ENCODE measurements around the gene FBXO44.

Gene FBXO44

DNA sequence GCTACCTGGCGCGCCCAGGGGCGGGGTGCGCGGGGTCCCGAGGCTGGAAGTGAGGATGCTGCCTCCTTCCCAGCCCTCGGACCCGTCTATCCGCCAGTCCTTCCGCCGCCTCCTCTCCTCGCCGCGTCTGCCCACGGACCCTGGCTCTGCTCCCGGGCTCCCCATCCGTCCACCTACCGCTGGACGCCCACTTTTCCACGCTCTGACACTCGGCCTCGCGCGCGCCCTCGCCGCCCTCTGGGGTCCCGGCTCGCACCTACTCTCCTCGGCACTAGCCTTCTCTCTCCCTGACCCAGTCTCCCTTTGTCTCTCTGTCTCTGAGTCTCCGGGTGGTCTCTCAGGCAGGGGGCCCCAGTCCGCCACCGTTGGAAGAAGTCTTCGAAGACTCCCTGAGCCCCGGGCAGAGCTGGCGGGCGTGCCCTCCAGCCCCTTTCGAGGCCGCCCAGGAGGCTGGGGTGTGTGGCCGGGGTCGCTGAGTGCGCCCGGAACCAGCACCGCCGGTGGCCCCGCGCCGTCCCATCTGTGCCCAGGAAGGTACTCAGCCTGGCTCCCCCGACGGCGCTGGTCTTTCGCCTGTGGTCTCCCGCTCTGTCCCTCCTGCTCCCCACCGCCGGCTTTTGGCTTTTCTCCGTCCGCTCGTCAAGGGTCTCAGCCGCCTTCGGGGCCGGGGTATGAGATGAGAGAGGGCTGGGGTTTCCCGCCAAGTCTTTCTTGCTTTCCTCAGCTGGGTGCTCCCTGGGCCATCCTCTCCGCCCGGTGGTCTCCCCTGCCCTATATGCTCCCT lies 37.4 kb downstream of the FBXO44 start:
- no peak for TF ChIP-seq ZNF70 (CRISPR knock-in tag; IDR thresholded peaks at IDR 0.05)
- no peak for TF ChIP-seq ZFP3 (CRISPR knock-in tag; IDR thresholded peaks at IDR 0.05)
- TF ChIP-seq GLIS3 (CRISPR knock-in tag; IDR thresholded peaks at IDR 0.05): no peak
- no peak for TF ChIP-seq TOX (CRISPR knock-in tag; IDR thresholded peaks at IDR 0.05; ENCODE audit: borderline replicate concordance)
- TF ChIP-seq ARNTL (CRISPR knock-in tag; IDR thresholded peaks at IDR 0.05; ENCODE audit: borderline replicate concordance, low read depth): no peak
- no peak for TF ChIP-seq ZFP30 (CRISPR knock-in tag; IDR thresholded peaks at IDR 0.05)
- TF ChIP-seq OSR1 (CRISPR knock-in tag; IDR thresholded peaks at IDR 0.05): no peak
- no peak for TF ChIP-seq CREB5 (CRISPR knock-in tag; IDR thresholded peaks at IDR 0.05; ENCODE audit: low read depth)
- no peak for TF ChIP-seq PPARA (CRISPR knock-in tag; IDR thresholded peaks at IDR 0.05; ENCODE audit: borderline replicate concordance)
- TF ChIP-seq ESRRG (CRISPR knock-in tag; IDR thresholded peaks at IDR 0.05): no peak
- no peak for ATAC-seq

DNA sequence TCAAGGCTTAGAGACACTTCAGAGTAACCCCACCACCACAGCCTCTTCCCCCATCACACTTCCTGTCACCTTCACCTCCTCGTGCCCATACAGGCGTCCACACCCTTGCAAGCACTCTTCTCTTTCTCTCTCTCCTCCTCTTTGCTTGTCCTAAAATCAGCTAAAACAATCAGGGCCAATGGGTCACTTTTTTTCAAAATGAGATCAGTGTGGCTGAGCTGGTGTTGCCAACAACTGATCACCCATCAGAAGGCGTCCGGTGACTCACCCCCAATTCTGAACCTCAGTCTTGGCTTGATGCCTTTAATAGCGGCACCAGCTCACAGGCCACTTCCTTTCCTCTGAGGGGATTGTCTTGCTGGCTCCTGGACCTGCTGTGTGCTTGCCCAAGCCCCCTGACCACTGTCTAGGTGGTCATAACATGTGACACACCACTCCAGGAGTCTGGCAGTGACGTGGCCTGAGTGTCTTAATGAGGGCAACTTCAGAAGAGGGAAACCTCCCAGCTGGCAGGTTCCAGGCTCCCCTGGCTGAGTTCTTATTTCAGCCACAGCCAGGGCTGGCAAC lies 38.4 kb downstream of the FBXO44 start:
- peak; percentile 82 for ATAC-seq
- TF ChIP-seq ZC3H10 (CRISPR knock-in tag; IDR thresholded peaks at IDR 0.05): no peak
- no peak for TF ChIP-seq CREB5 (CRISPR knock-in tag; IDR thresholded peaks at IDR 0.05; ENCODE audit: low read depth)
- no peak for TF ChIP-seq ZNF565 (CRISPR knock-in tag; conservative IDR thresholded peaks at IDR 0.05; ENCODE audit: low read depth)
- TF ChIP-seq RARB (CRISPR knock-in tag; IDR thresholded peaks at IDR 0.05): no peak
- no peak for TF ChIP-seq OSR1 (CRISPR knock-in tag; IDR thresholded peaks at IDR 0.05)
- no peak for TF ChIP-seq ZNF8 (CRISPR knock-in tag; IDR thresholded peaks at IDR 0.05)
- TF ChIP-seq, protein P1, sequence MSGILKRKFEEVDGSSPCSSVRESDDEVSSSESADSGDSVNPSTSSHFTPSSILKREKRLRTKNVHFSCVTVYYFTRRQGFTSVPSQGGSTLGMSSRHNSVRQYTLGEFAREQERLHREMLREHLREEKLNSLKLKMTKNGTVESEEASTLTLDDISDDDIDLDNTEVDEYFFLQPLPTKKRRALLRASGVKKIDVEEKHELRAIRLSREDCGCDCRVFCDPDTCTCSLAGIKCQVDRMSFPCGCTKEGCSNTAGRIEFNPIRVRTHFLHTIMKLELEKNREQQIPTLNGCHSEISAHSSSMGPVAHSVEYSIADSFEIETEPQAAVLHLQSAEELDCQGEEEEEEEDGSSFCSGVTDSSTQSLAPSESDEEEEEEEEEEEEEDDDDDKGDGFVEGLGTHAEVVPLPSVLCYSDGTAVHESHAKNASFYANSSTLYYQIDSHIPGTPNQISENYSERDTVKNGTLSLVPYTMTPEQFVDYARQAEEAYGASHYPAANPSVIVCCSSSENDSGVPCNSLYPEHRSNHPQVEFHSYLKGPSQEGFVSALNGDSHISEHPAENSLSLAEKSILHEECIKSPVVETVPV (CRISPR knock-in tag; IDR thresholded peaks at IDR 0.05): no peak

- TF ChIP-seq SNAI2 (CRISPR knock-in tag; IDR thresholded peaks at IDR 0.05) (no peak), TSHZ2 (CRISPR knock-in tag; IDR thresholded peaks at IDR 0.05) (no peak), ZFP30 (CRISPR knock-in tag; IDR thresholded peaks at IDR 0.05) (no peak), TOX (CRISPR knock-in tag; IDR thresholded peaks at IDR 0.05; ENCODE audit: borderline replicate concordance) (no peak)
- TF ChIP-seq, protein P2, sequence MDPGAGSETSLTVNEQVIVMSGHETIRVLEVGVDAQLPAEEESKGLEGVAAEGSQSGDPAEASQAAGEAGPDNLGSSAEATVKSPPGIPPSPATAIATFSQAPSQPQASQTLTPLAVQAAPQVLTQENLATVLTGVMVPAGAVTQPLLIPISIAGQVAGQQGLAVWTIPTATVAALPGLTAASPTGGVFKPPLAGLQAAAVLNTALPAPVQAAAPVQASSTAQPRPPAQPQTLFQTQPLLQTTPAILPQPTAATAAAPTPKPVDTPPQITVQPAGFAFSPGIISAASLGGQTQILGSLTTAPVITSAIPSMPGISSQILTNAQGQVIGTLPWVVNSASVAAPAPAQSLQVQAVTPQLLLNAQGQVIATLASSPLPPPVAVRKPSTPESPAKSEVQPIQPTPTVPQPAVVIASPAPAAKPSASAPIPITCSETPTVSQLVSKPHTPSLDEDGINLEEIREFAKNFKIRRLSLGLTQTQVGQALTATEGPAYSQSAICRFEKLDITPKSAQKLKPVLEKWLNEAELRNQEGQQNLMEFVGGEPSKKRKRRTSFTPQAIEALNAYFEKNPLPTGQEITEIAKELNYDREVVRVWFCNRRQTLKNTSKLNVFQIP (CRISPR knock-in tag; IDR thresholded peaks at IDR 0.05; ENCODE audit: borderline replicate concordance, low read depth): no peak
- ATAC-seq: no peak; the same call in 2 of the 3 replicates
These were observed 39.2 kb downstream of the FBXO44 start for GRCh38 chr1:11693917-11694316.

- no peak for ATAC-seq
- TF ChIP-seq, protein P1 (CRISPR knock-in tag; IDR thresholded peaks at IDR 0.05): no peak
These were observed 41.2 kb downstream of the FBXO44 start for GRCh38 chr1:11695861-11696260.
